Keratinocyte (primary cell): ENCODE measurements around the gene DLG5. TPM values are rescaled to one million over a fixed set of nuclear protein-coding genes. Genes with fewer than 3 reads are reported as not detected.

Experiments
- DNase-seq: peaks from one replicate; pipeline ENCODE4 v3.0.0-alpha.2; 2011; ENCODE audit warnings: low read depth, missing footprints, low spot score
- FAIRE-seq: peaks from 2 replicates; lab custom pipeline; 2011; peaks lifted over from hg19 to GRCh38; lab: Jason Lieb, UNC
- H2AFZ ChIP-seq: 2 replicates; pipeline ENCODE4 v1.6.0; 2012; ENCODE audit warnings: low read length, control low read depth, inconsistent platforms; ENCODE audit not compliant: control insufficient read depth
- H3K27ac ChIP-seq: 2 replicates; pipeline ENCODE4 v1.5.1; 2011; ENCODE audit warnings: low read length; ENCODE audit not compliant: control insufficient read depth, insufficient read depth
- H3K27me3 ChIP-seq: 3 replicates; pipeline ENCODE4 v1.6.0; 2011; ENCODE audit warnings: low read length; ENCODE audit not compliant: control insufficient read depth, insufficient read depth; ENCODE audit errors: extremely low read depth
- H3K36me3 ChIP-seq, 2 experiments: 2 replicates in 1 of 2; 3 replicates in 1 of 2; pipeline ENCODE4 v1.5.1; 2011; ENCODE audit warnings: low read length in 2 of 2, mild to moderate bottlenecking in 1 of 2; ENCODE audit not compliant: control insufficient read depth in 2 of 2, insufficient read depth in 2 of 2; ENCODE audit errors: extremely low read depth in 1 of 2
- H3K4me1 ChIP-seq: 3 replicates; pipeline ENCODE4 v1.5.1; 2011; ENCODE audit warnings: low read length; ENCODE audit not compliant: control insufficient read depth, insufficient read depth; ENCODE audit errors: extremely low read depth
- H3K4me2 ChIP-seq: 3 replicates; pipeline ENCODE4 v1.6.0; 2011; ENCODE audit warnings: low read depth, low read length; ENCODE audit not compliant: control insufficient read depth, insufficient read depth; ENCODE audit errors: extremely low read depth
- H3K4me3 ChIP-seq, 3 experiments: fragments of 200-600 bp in 1 of 3; sonication (generic) in 1 of 3; 2 replicates in 2 of 3; 3 replicates in 1 of 3; pipeline ENCODE4 v1.5.1; 2011 to 2016; ENCODE audit warnings: low read length in 3 of 3, mild to moderate bottlenecking in 3 of 3, control low read depth in 2 of 3, inconsistent platforms in 1 of 3, low read depth in 1 of 3, mixed read lengths in 1 of 3, mixed run types in 1 of 3, moderate library complexity in 1 of 3; ENCODE audit not compliant: control insufficient read depth in 2 of 3, insufficient read depth in 2 of 3; ENCODE audit errors: extremely low read depth in 1 of 3
- H3K79me2 ChIP-seq: 2 replicates; pipeline ENCODE4 v1.6.0; 2012; ENCODE audit warnings: low read length; ENCODE audit not compliant: control insufficient read depth, insufficient read depth
- H3K9ac ChIP-seq: 3 replicates; pipeline ENCODE4 v1.6.0; 2011; ENCODE audit warnings: low read length; ENCODE audit not compliant: control insufficient read depth, insufficient read depth; ENCODE audit errors: extremely low read depth
- H3K9me1 ChIP-seq: 3 replicates; pipeline ENCODE4 v1.6.0; 2011; ENCODE audit warnings: low read length; ENCODE audit not compliant: control insufficient read depth, insufficient read depth; ENCODE audit errors: extremely low read depth
- H3K9me3 ChIP-seq: 2 replicates; pipeline ENCODE4 v1.5.1; 2012; ENCODE audit warnings: low read depth, low read length; ENCODE audit not compliant: control insufficient read depth
- H4K20me1 ChIP-seq: 3 replicates; pipeline ENCODE4 v1.6.0; 2011; ENCODE audit warnings: low read length; ENCODE audit not compliant: control insufficient read depth, insufficient read depth; ENCODE audit errors: extremely low read depth
- CTCF ChIP-seq, 3 experiments: IDR thresholded peaks in 1 of 3; conservative IDR thresholded peaks in 1 of 3; optimal IDR thresholded peaks in 1 of 3; 2 replicates in 2 of 3; 3 replicates in 1 of 3; pipeline versions ENCODE3 to v1.5.1; 2011; ENCODE audit warnings: low read length in 3 of 3, mild to moderate bottlenecking in 3 of 3, moderate library complexity in 2 of 3, control low read depth in 1 of 3, inconsistent platforms in 1 of 3; ENCODE audit not compliant: insufficient read depth in 2 of 3; ENCODE audit errors: extremely low read depth in 1 of 3
- EZH2 ChIP-seq: IDR thresholded peaks from one replicate; pipeline ENCODE4 v1.6.1; 2012; ENCODE audit warnings: inconsistent platforms, mild to moderate bottlenecking, low read length, moderate library complexity
- dilution Hi-C: fragments of 300-500 bp; cut with MboI; formaldehyde crosslinking; loops from one replicate; pipeline ENCODE4 v1.7.0; 2020; ENCODE audit warnings: low sequenced_read_pairs; ENCODE audit not compliant: extremely low pct_ligation_motif_present
- polyA plus RNA-seq, 5 experiments: library from polyadenylated mRNA; depleted of rRNA in 3 of 5; stranded (reverse) in 3 of 5; stranded (forward) in 1 of 5; unstranded in 1 of 5; fragments of >200 nt; gene quantifications; 1 replicate in 1 of 5; 2 replicates in 3 of 5; 3 replicates in 1 of 5; pipeline versions ENCODE4 v1.2.1 to v1.2.3, GENCODE V29; 2011 to 2012; ENCODE audit warnings: missing spikeins in 2 of 5, low read depth in 1 of 5, low replicate concordance in 1 of 5

DLG5 gene
- polyA plus RNA-seq, 1 donor (not counting 4 experiments of a cell fraction or from before 2014, with no cell fraction given) = 17.2 TPM

- Histone ChIP-seq H2AFZ (no peak overlapping the region), H3K27ac (no peak overlapping the region), H3K9me1 (no peaks in the 10 kb centered on the region), H3K9me3 (no peaks in the 10 kb centered on the region), H3K4me3 (no peak overlapping the region), H3K9ac (no peak overlapping the region), H3K36me3 (peaks cover 33 to 50% of the 10 kb centered on the region in 2 experiments), H3K4me2 (no peak overlapping the region), H3K79me2 (peaks cover 11% of the 10 kb centered on the region), H3K27me3 (no peaks in the 10 kb centered on the region), H4K20me1 (no peaks in the 10 kb centered on the region), H3K4me1 (peaks cover 27% of the 10 kb centered on the region)
- no peak for TF ChIP-seq CTCF (optimal IDR thresholded peaks at IDR 0.05 in 1 of 3, IDR thresholded peaks at IDR 0.05 in 1 of 3, conservative IDR thresholded peaks at IDR 0.05 in 1 of 3; ENCODE audit: extremely low read depth in 1 of 3, insufficient read depth in 2 of 3, low read length in 3 of 3)
- no peak for TF ChIP-seq EZH2
- DNase-seq (no peak), FAIRE-seq (no peak)
- dilution Hi-C loops = no loop called here
These were observed 83.8 kb downstream of the DLG5 start for GRCh38 chr10:77842652-77843212.

- dilution Hi-C loops = no loop called here
- H3K4me3 ChIP-seq = no peak overlapping the region
- H3K4me1 ChIP-seq = peaks cover 22% of the 10 kb centered on the region
- FAIRE-seq (no peak), DNase-seq (no peak)
- H3K36me3 ChIP-seq = peaks cover 35 to 42% of the 10 kb centered on the region in 2 experiments
- H3K79me2 ChIP-seq = peaks cover 8% of the 10 kb centered on the region
- H3K4me2 ChIP-seq = no peak overlapping the region
- H3K9me3 ChIP-seq = no peaks in the 10 kb centered on the region
- H3K9ac ChIP-seq = no peak overlapping the region
- no peak for TF ChIP-seq EZH2
- no peak for TF ChIP-seq CTCF (optimal IDR thresholded peaks at IDR 0.05 in 1 of 3, IDR thresholded peaks at IDR 0.05 in 1 of 3, conservative IDR thresholded peaks at IDR 0.05 in 1 of 3; ENCODE audit: extremely low read depth in 1 of 3, insufficient read depth in 2 of 3, low read length in 3 of 3)
- no peaks in the 10 kb centered on the region for H4K20me1 ChIP-seq
- no peaks in the 10 kb centered on the region for H3K9me1 ChIP-seq
- no peaks in the 10 kb centered on the region for H3K27me3 ChIP-seq
- H3K27ac ChIP-seq = no peak overlapping the region
- no peak overlapping the region for H2AFZ ChIP-seq
These were observed 84.7 kb downstream of the DLG5 start for GRCh38 chr10:77841711-77842375.
